ENCODE data around the gene RPL35A. TPM values are rescaled to one million over a fixed set of nuclear protein-coding genes. Genes with fewer than 3 reads are reported as not detected.
"Not testable (repeated sequence)": the region's sequence is repeated elsewhere in the genome, so short reads cannot be mapped to it uniquely, and the experiment has no call there.

Gene RPL35A
- total and polyA plus RNA-seq, 2 donors (not counting 1 experiment from before 2014, with no cell fraction given): 1,228 to 1,242 TPM

DNA sequence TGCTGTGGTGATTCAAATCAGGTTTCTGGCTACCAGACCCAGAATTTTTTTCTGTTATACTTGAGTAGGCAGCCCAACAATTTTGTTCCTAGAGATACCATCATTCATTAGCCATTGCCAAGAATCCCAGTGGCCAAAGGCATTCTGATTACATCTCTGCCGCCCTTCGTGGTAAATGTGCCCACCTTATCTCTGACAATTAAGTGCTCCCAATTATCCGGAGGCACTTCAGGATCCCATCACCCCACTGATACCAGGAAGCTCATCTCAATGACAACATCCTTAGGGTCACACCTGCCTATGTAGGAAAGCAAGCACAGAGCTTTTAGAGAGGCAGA is 43.2 kb upstream of the RPL35A start:
- no peak for DNase-seq
- H3K36me3 ChIP-seq (replicated peaks in 1 of 2; ENCODE audit: control extremely low read depth in 1 of 2, control insufficient read depth in 1 of 2, extremely low read depth in 1 of 2, insufficient read depth in 2 of 2, low read length in 1 of 2): no peaks in the 10 kb centered on the region
- H3K9me3 ChIP-seq (ENCODE audit: control extremely low read depth in 1 of 3, control insufficient read depth in 2 of 3, insufficient read depth in 1 of 3, low read length in 2 of 3): no peaks in the 10 kb centered on the region
- no peaks in the 10 kb centered on the region for H4K20me1 ChIP-seq (ENCODE audit: control insufficient read depth, insufficient read depth, low read length, poor library complexity, severe bottlenecking)
- WGBS (ENCODE audit: insufficient coverage): 57% methylated on average over 3 of the region's 3 CpGs
- ChIA-PET POLR2A (no interaction called here), CTCF (interaction anchor here (0.9 to 1.5 kb wide), 4 partner anchors 10 to 43 kb away, joined by 3 to 5 read pairs (median 4); partner anchors contain the start of gene RPL35A)
- H3K4me3 ChIP-seq (ENCODE audit: control extremely low read depth in 1 of 5, extremely low read depth in 1 of 5, insufficient read depth in 1 of 5, low read depth in 2 of 5, low read length in 4 of 5): no peak overlapping the region
- intact Hi-C loops (cut with micrococcal nuclease): loop anchor here (1.0 to 10.0 kb wide), 2 partner anchors 36 to 178 kb away; no protein-coding TSS in a partner anchor
- no peak for ATAC-seq (ENCODE audit: low read depth)
- no peak overlapping the region for H3K4me3 Mint-ChIP-seq
- no peak overlapping the region for H3K4me2 ChIP-seq (replicated peaks; ENCODE audit: low read depth, low read length, poor library complexity, severe bottlenecking)
- no peak overlapping the region for H3K27ac Mint-ChIP-seq
- H3K27me3 Mint-ChIP-seq: no peaks in the 10 kb centered on the region
- no peaks in the 10 kb centered on the region for H3K9me3 Mint-ChIP-seq (ENCODE audit: insufficient read depth)
- H3K27me3 ChIP-seq (replicated peaks in 1 of 4; ENCODE audit: control extremely low read depth in 1 of 4, control insufficient read depth in 3 of 4, insufficient read depth in 4 of 4, low read length in 3 of 4): no peaks in the 10 kb centered on the region
- no peak overlapping the region for H3K9ac ChIP-seq (ENCODE audit: low read length)
- no peaks in the 10 kb centered on the region for H3K79me2 ChIP-seq (ENCODE audit: control insufficient read depth, insufficient read depth, low read length)
- H3K27ac ChIP-seq (ENCODE audit: low read length in 2 of 2): no peak overlapping the region
- no peak overlapping the region for H2AFZ ChIP-seq (ENCODE audit: insufficient read depth, low read depth, low read length, poor library complexity, severe bottlenecking)
- peaks cover 0 to 7% of the 10 kb centered on the region in 2 donors for H3K4me1 ChIP-seq (ENCODE audit: control insufficient read depth in 2 of 2, insufficient read depth in 2 of 2, low read length in 2 of 2)
- TF ChIP-seq, protein P1, sequence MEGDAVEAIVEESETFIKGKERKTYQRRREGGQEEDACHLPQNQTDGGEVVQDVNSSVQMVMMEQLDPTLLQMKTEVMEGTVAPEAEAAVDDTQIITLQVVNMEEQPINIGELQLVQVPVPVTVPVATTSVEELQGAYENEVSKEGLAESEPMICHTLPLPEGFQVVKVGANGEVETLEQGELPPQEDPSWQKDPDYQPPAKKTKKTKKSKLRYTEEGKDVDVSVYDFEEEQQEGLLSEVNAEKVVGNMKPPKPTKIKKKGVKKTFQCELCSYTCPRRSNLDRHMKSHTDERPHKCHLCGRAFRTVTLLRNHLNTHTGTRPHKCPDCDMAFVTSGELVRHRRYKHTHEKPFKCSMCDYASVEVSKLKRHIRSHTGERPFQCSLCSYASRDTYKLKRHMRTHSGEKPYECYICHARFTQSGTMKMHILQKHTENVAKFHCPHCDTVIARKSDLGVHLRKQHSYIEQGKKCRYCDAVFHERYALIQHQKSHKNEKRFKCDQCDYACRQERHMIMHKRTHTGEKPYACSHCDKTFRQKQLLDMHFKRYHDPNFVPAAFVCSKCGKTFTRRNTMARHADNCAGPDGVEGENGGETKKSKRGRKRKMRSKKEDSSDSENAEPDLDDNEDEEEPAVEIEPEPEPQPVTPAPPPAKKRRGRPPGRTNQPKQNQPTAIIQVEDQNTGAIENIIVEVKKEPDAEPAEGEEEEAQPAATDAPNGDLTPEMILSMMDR (IDR thresholded peaks at IDR 0.05): no peak
- TF ChIP-seq EZH2 (IDR thresholded peaks at IDR 0.05; ENCODE audit: borderline replicate concordance, insufficient read depth, low read depth, low read length, poor library complexity, severe bottlenecking): no peak
- H3K4me1 Mint-ChIP-seq: peaks cover 8% of the 10 kb centered on the region

DNA sequence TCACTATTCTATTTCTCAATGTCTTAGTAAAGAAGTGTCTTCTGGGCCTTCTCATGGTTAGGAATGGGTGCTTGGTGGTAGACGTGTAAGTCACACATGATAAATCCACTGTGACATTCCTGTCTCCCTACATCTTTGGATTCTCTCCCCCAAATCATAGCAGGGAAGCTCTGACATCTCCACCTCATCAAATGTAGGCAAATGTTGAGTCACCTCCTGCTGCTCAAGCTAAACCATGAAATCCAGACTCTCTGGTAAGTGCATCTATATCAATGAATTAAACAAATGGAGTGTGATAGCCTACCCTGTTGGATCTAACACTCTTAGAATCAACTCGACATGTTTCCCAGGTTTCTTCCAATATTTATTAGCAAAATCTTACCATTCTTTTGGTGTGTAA is 42.8 kb upstream of the RPL35A start:
- ATAC-seq (ENCODE audit: low read depth) (no peak), DNase-seq (no peak)
- Histone ChIP-seq H2AFZ (ENCODE audit: insufficient read depth, low read depth, low read length, poor library complexity, severe bottlenecking) (no peak overlapping the region), H3K27ac (ENCODE audit: low read length in 2 of 2) (no peak overlapping the region), H3K9me3 (ENCODE audit: control extremely low read depth in 1 of 3, control insufficient read depth in 2 of 3, insufficient read depth in 1 of 3, low read length in 2 of 3) (no peaks in the 10 kb centered on the region), H3K4me1 (ENCODE audit: control insufficient read depth in 2 of 2, insufficient read depth in 2 of 2, low read length in 2 of 2) (peaks cover 0 to 7% of the 10 kb centered on the region in 2 donors), H3K36me3 (replicated peaks in 1 of 2; ENCODE audit: control extremely low read depth in 1 of 2, control insufficient read depth in 1 of 2, extremely low read depth in 1 of 2, insufficient read depth in 2 of 2, low read length in 1 of 2) (no peaks in the 10 kb centered on the region), H3K79me2 (ENCODE audit: control insufficient read depth, insufficient read depth, low read length) (no peaks in the 10 kb centered on the region), H3K9ac (ENCODE audit: low read length) (no peak overlapping the region), H3K4me3 (ENCODE audit: control extremely low read depth in 1 of 5, extremely low read depth in 1 of 5, insufficient read depth in 1 of 5, low read depth in 2 of 5, low read length in 4 of 5) (no peak overlapping the region), H3K4me2 (replicated peaks; ENCODE audit: low read depth, low read length, poor library complexity, severe bottlenecking) (no peak overlapping the region), H3K27me3 (replicated peaks in 1 of 4; ENCODE audit: control extremely low read depth in 1 of 4, control insufficient read depth in 3 of 4, insufficient read depth in 4 of 4, low read length in 3 of 4) (no peaks in the 10 kb centered on the region), H4K20me1 (ENCODE audit: control insufficient read depth, insufficient read depth, low read length, poor library complexity, severe bottlenecking) (no peaks in the 10 kb centered on the region)
- no CpG with 5 or more reads among the region's 2 CpGs for WGBS (ENCODE audit: insufficient coverage)
- intact Hi-C loops (cut with micrococcal nuclease): loop anchor here (10.0 kb wide), 1 partner anchor 178 kb away; no protein-coding TSS in a partner anchor
- Mint-ChIP-seq H3K9me3 (ENCODE audit: insufficient read depth) (no peaks in the 10 kb centered on the region), H3K27me3 (no peaks in the 10 kb centered on the region), H3K4me3 (no peak overlapping the region), H3K27ac (no peak overlapping the region), H3K4me1 (peaks cover 8% of the 10 kb centered on the region)
- TF ChIP-seq, protein P1 (IDR thresholded peaks at IDR 0.05): no peak
- TF ChIP-seq EZH2 (IDR thresholded peaks at IDR 0.05; ENCODE audit: borderline replicate concordance, insufficient read depth, low read depth, low read length, poor library complexity, severe bottlenecking): no peak
- ChIA-PET POLR2A (no interaction called here), CTCF (interaction anchor here (0.9 to 1.0 kb wide), 2 partner anchors 11 to 30 kb away, joined by 3 to 5 read pairs; no protein-coding TSS in a partner anchor)

DNA sequence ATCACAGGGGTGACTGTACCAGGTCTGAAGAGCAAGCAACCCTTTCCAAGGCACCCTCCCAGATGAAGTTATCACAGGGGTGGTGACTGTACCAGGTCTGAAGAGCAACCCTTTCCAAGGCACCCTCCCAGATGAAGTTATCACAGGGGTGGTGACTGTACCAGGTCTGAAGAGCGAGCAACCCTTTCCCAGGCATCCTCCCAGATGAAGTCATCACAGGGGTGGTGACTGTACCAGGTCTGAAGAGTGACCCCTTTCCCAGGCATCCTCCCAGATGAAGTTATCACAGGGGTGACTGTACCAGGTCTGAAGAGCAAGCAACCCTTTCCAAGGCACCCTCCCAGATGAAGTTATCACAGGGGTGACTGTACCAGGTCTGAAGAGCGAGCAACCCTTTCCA is 41.4 kb upstream of the RPL35A start:
- H3K9me3 ChIP-seq (ENCODE audit: control extremely low read depth in 1 of 3, control insufficient read depth in 2 of 3, insufficient read depth in 1 of 3, low read length in 2 of 3); H3K27me3 Mint-ChIP-seq; H3K27ac Mint-ChIP-seq; CTCF ChIA-PET; H4K20me1 ChIP-seq (ENCODE audit: control insufficient read depth, insufficient read depth, low read length, poor library complexity, severe bottlenecking); H3K79me2 ChIP-seq (ENCODE audit: control insufficient read depth, insufficient read depth, low read length); H3K27ac ChIP-seq (ENCODE audit: low read length in 2 of 2); DNase-seq; H3K4me3 ChIP-seq (ENCODE audit: control extremely low read depth in 1 of 5, extremely low read depth in 1 of 5, insufficient read depth in 1 of 5, low read depth in 2 of 5, low read length in 4 of 5); H3K4me1 Mint-ChIP-seq; H3K9ac ChIP-seq (ENCODE audit: low read length); H3K4me3 Mint-ChIP-seq; H3K4me1 ChIP-seq (ENCODE audit: control insufficient read depth in 2 of 2, insufficient read depth in 2 of 2, low read length in 2 of 2); POLR2A ChIA-PET; H3K27me3 ChIP-seq (replicated peaks in 1 of 4; ENCODE audit: control extremely low read depth in 1 of 4, control insufficient read depth in 3 of 4, insufficient read depth in 4 of 4, low read length in 3 of 4); H3K4me2 ChIP-seq (replicated peaks; ENCODE audit: low read depth, low read length, poor library complexity, severe bottlenecking); ATAC-seq (ENCODE audit: low read depth); H3K9me3 Mint-ChIP-seq (ENCODE audit: insufficient read depth); H3K36me3 ChIP-seq (replicated peaks in 1 of 2; ENCODE audit: control extremely low read depth in 1 of 2, control insufficient read depth in 1 of 2, extremely low read depth in 1 of 2, insufficient read depth in 2 of 2, low read length in 1 of 2); H2AFZ ChIP-seq (ENCODE audit: insufficient read depth, low read depth, low read length, poor library complexity, severe bottlenecking): not testable (repeated sequence)
- WGBS (ENCODE audit: insufficient coverage): 95% methylated on average over 2 of the region's 2 CpGs
- intact Hi-C loops (cut with micrococcal nuclease): loop anchor here (10.0 kb wide), 1 partner anchor 176 kb away; no protein-coding TSS in a partner anchor

Measured in B cell (primary cell).